ENCODE data around the gene CNBD2.

Gene CNBD2

GRCh38 chr20:36060676-36061075 is 92.3 kb downstream of the CNBD2 start:
- Histone ChIP-seq H4K20me1 (ENCODE audit: insufficient read depth) (no peaks in the 10 kb centered on the region), H2AFZ (ENCODE audit: low read depth) (no peak overlapping the region), H3K4me2 (no peak overlapping the region), H3K27ac (no peak overlapping the region), H3K4me3 (IDR thresholded peaks at IDR 0.05; ENCODE audit: insufficient read depth, low read depth, low read length) (no peak overlapping the region), H3K27me3 (ENCODE audit: insufficient read depth, low read depth) (no peaks in the 10 kb centered on the region; the same call in 1 of the 2 replicates), H3K79me2 (ENCODE audit: insufficient read depth, low read depth) (no peaks in the 10 kb centered on the region), H3K36me3 (ENCODE audit: insufficient read depth) (no peaks in the 10 kb centered on the region), H3K9ac (no peak overlapping the region), H3K4me1 (ENCODE audit: low read depth, poor library complexity, severe bottlenecking) (peaks cover 11% of the 10 kb centered on the region)
- no peak for TF ChIP-seq CTCF (conservative IDR thresholded peaks at IDR 0.05; ENCODE audit: low read depth, low read length)

GRCh38 chr20:36061754-36062153 is 93.4 kb downstream of the CNBD2 start:
- no peak overlapping the region for H2AFZ ChIP-seq (ENCODE audit: low read depth)
- H3K4me1 ChIP-seq (ENCODE audit: low read depth, poor library complexity, severe bottlenecking), result peaks cover 9% of the 10 kb centered on the region
- no peak overlapping the region for H3K9ac ChIP-seq
- no peaks in the 10 kb centered on the region for H3K36me3 ChIP-seq (ENCODE audit: insufficient read depth)
- no peaks in the 10 kb centered on the region for H4K20me1 ChIP-seq (ENCODE audit: insufficient read depth)
- no peak for TF ChIP-seq CTCF (conservative IDR thresholded peaks at IDR 0.05; ENCODE audit: low read depth, low read length)
- H3K27me3 ChIP-seq (ENCODE audit: insufficient read depth, low read depth), result no peaks in the 10 kb centered on the region
- H3K4me2 ChIP-seq, result no peak overlapping the region
- H3K27ac ChIP-seq, result no peak overlapping the region
- H3K79me2 ChIP-seq (ENCODE audit: insufficient read depth, low read depth), result no peaks in the 10 kb centered on the region
- no peak overlapping the region for H3K4me3 ChIP-seq (IDR thresholded peaks at IDR 0.05; ENCODE audit: insufficient read depth, low read depth, low read length)

GRCh38 chr20:36062799-36063198 is 94.4 kb downstream of the CNBD2 start:
- Histone ChIP-seq H3K4me2 (no peak overlapping the region), H3K27ac (no peak overlapping the region)

GRCh38 chr20:36063916-36064657 is 95.7 kb downstream of the CNBD2 start:
- H3K27ac ChIP-seq, result no peak overlapping the region
- H4K20me1 ChIP-seq (ENCODE audit: insufficient read depth), result no peaks in the 10 kb centered on the region
- no peak overlapping the region for H3K4me3 ChIP-seq (IDR thresholded peaks at IDR 0.05; ENCODE audit: insufficient read depth, low read depth, low read length)
- peak overlapping the region; percentile 94 for H3K4me2 ChIP-seq
- no peaks in the 10 kb centered on the region for H3K79me2 ChIP-seq (ENCODE audit: insufficient read depth, low read depth)
- peaks cover 6% of the 10 kb centered on the region for H3K4me1 ChIP-seq (ENCODE audit: low read depth, poor library complexity, severe bottlenecking)
- H3K9ac ChIP-seq, result peak overlapping the region; percentile 45; the same call in 1 of the 2 replicates
- TF ChIP-seq CTCF (conservative IDR thresholded peaks at IDR 0.05; ENCODE audit: low read depth, low read length), result no peak
- no peaks in the 10 kb centered on the region for H3K27me3 ChIP-seq (ENCODE audit: insufficient read depth, low read depth)
- H2AFZ ChIP-seq (ENCODE audit: low read depth), result peak overlapping the region; percentile 97
- H3K36me3 ChIP-seq (ENCODE audit: insufficient read depth), result no peaks in the 10 kb centered on the region

More at GRCh38 chr20:36062799-36063198, 94.4 kb downstream of the CNBD2 start:
- no peak overlapping the region for H3K4me3 ChIP-seq (IDR thresholded peaks at IDR 0.05; ENCODE audit: insufficient read depth, low read depth, low read length)
- H3K36me3 ChIP-seq (ENCODE audit: insufficient read depth), result no peaks in the 10 kb centered on the region
- no peak overlapping the region for H2AFZ ChIP-seq (ENCODE audit: low read depth)
- no peak for TF ChIP-seq CTCF (conservative IDR thresholded peaks at IDR 0.05; ENCODE audit: low read depth, low read length)
- no peaks in the 10 kb centered on the region for H3K27me3 ChIP-seq (ENCODE audit: insufficient read depth, low read depth)
- no peaks in the 10 kb centered on the region for H4K20me1 ChIP-seq (ENCODE audit: insufficient read depth)
- H3K4me1 ChIP-seq (ENCODE audit: low read depth, poor library complexity, severe bottlenecking), result peaks cover 6% of the 10 kb centered on the region
- no peak overlapping the region for H3K9ac ChIP-seq
- H3K79me2 ChIP-seq (ENCODE audit: insufficient read depth, low read depth), result no peaks in the 10 kb centered on the region
